ENCODE measurements around the gene BCL11A.
"Not testable (repeated sequence)": the region's sequence is repeated elsewhere in the genome, so short reads cannot be mapped to it uniquely, and the experiment has no call there.

Gene BCL11A

GRCh38 chr2:60429681-60430080 lies 123.8 kb downstream of the BCL11A start:
- TF ChIP-seq CTCF (conservative IDR thresholded peaks at IDR 0.05; ENCODE audit: low read depth, low read length) = no peak
- H3K4me3 ChIP-seq (ENCODE audit: low read length) = no peak overlapping the region
- DNase-seq (ENCODE audit: low read depth) = no peak

DNA sequence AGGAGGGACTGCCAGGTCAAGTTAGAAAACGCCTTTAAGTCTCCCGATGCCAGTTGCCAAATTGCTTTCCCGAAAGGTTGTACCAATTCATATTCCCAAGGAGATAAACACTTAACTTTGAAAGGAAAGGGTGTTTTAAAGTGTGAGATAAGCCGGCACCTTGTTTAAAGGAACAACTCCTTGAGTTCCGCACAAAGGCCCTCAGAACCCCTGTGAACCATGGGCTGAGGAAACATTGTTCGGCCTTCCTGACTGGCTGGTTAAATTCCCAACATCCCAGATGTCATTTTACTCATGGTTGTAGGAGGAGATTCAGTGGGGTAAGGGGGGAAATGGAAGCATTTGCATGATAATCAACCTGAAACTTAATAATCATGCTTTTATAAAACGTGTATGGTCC lies 126.6 kb downstream of the BCL11A start:
- TF ChIP-seq CTCF (conservative IDR thresholded peaks at IDR 0.05; ENCODE audit: low read depth, low read length) = no peak
- no peak overlapping the region for H3K4me3 ChIP-seq (ENCODE audit: low read length)
- DNase-seq (ENCODE audit: low read depth) = no peak

DNA sequence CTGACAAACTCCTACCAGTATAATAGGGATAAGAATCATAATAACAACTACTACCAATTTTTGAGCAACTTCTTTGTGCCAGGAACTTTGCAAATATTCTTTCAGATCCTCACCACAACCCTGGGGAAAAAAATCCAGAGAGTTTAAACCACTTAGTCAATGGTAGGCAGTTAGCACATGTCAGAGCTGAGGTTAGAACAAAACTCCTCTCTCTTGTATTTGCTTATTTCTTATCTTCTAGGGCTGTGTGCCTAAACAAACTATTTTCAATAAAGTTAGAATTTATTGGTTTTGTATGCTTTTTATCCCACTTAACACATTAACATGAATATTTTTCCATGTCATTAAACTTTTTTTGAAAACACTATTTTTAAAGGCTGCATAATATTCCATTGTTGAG lies 127.1 kb downstream of the BCL11A start:
- no peak for TF ChIP-seq CTCF (conservative IDR thresholded peaks at IDR 0.05; ENCODE audit: low read depth, low read length)
- no peak for DNase-seq (ENCODE audit: low read depth)
- no peak overlapping the region for H3K4me3 ChIP-seq (ENCODE audit: low read length)

DNA sequence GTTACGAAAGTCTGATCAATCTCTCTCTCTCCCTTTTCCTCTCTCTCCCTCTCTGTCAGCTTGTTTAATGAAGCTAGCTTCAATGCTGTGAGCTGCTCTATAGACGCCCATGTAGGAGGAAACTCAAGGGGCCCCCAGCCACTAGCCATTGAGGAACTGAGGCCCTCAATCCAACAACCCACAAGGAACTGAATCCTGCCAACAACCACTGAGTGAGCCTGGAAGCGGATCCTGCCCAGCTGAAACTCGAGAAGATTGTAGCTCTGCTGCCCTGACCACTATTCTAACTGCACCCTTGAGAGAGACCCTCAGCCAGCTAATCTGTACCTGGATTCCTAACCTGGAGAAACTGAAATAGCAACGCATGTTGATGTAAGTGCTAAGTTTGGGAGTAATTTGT lies 129.2 kb downstream of the BCL11A start:
- DNase-seq (ENCODE audit: low read depth) = no peak
- no peak for TF ChIP-seq CTCF (conservative IDR thresholded peaks at IDR 0.05; ENCODE audit: low read depth, low read length)
- H3K4me3 ChIP-seq (ENCODE audit: low read length) = no peak overlapping the region

DNA sequence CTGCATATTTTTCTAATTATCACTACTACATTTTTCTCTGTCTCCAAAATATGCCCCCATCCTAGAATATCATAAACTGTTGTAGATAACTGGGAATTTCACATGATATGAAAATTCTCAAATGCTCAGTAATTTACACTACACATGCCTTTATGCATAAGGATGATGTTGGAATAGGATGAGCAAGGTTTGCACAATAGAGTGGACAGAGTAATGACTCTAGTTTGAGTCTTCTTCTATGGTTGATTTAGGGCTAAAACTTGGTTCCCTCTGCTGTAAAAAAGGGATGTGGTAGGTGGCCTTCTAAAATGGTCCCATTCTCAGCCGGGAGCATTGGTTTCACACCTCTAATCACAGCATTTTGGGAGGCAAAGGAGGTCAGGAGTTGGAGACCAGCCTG lies 129.9 kb downstream of the BCL11A start:
- TF ChIP-seq CTCF (conservative IDR thresholded peaks at IDR 0.05; ENCODE audit: low read depth, low read length) = no peak
- no peak overlapping the region for H3K4me3 ChIP-seq (ENCODE audit: low read length)
- no peak for DNase-seq (ENCODE audit: low read depth)

- H3K4me3 ChIP-seq (ENCODE audit: low read length) = no peak overlapping the region
- TF ChIP-seq CTCF (conservative IDR thresholded peaks at IDR 0.05; ENCODE audit: low read depth, low read length) = no peak
- no peak for DNase-seq (ENCODE audit: low read depth)
Observed at GRCh38 chr2:60422826-60423483, 130.5 kb downstream of the BCL11A start.

GRCh38 chr2:60417210-60417609 lies 136.2 kb downstream of the BCL11A start:
- DNase-seq (ENCODE audit: low read depth) = not testable (repeated sequence)

More at GRCh38 chr2:60417210-60417609, 136.2 kb downstream of the BCL11A start:
- not testable (repeated sequence) for H3K4me3 ChIP-seq (ENCODE audit: low read length)

Data from retinal pigment epithelial cell (primary cell).